Measurements from ENCODE around the gene TMCO2. TPM values are rescaled to one million over a fixed set of nuclear protein-coding genes. Genes with fewer than 3 reads are reported as not detected.
"Not testable (repeated sequence)": the region's sequence is repeated elsewhere in the genome, so short reads cannot be mapped to it uniquely, and the experiment has no call there.

Gene TMCO2
- polyA plus RNA-seq, 1 donor (not counting 4 experiments of a cell fraction or from before 2014, with no cell fraction given) = not detected

DNA sequence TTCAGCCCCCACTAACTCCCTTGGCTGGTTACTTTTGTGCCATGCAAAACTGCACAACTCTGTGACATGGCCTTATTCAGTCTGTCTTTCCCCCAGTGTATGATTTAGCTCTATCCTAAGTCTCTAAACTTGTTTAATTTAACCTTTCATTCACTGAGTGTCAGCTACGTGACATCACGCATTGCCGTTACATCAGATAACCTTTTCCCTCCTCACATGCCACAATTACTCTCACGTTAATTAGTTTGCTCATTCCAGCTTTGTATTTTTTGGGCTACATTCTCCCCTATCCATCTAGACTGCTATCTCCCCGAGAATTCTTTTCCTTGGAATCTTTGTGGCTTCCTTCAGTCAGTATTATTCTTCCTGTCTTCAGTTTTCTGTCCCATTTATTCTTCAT, 29.4 kb upstream of the TMCO2 start:
- H3K9me1 ChIP-seq (ENCODE audit: control insufficient read depth, extremely low read depth, insufficient read depth, low read length) = no peaks in the 10 kb centered on the region
- H2AFZ ChIP-seq (ENCODE audit: control insufficient read depth, low read length) = no peak overlapping the region
- H3K79me2 ChIP-seq (ENCODE audit: control insufficient read depth, insufficient read depth, low read length) = no peaks in the 10 kb centered on the region
- DNase-seq (ENCODE audit: low read depth, low spot score) (no peak), FAIRE-seq (no peak)
- H3K9ac ChIP-seq (ENCODE audit: control insufficient read depth, extremely low read depth, insufficient read depth, low read length) = no peak overlapping the region
- TF ChIP-seq, protein P1, sequence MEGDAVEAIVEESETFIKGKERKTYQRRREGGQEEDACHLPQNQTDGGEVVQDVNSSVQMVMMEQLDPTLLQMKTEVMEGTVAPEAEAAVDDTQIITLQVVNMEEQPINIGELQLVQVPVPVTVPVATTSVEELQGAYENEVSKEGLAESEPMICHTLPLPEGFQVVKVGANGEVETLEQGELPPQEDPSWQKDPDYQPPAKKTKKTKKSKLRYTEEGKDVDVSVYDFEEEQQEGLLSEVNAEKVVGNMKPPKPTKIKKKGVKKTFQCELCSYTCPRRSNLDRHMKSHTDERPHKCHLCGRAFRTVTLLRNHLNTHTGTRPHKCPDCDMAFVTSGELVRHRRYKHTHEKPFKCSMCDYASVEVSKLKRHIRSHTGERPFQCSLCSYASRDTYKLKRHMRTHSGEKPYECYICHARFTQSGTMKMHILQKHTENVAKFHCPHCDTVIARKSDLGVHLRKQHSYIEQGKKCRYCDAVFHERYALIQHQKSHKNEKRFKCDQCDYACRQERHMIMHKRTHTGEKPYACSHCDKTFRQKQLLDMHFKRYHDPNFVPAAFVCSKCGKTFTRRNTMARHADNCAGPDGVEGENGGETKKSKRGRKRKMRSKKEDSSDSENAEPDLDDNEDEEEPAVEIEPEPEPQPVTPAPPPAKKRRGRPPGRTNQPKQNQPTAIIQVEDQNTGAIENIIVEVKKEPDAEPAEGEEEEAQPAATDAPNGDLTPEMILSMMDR (optimal IDR thresholded peaks at IDR 0.05 in 1 of 3, IDR thresholded peaks at IDR 0.05 in 1 of 3, conservative IDR thresholded peaks at IDR 0.05 in 1 of 3; ENCODE audit: extremely low read depth in 1 of 3, insufficient read depth in 2 of 3, low read length in 3 of 3) = no peak
- no peak for TF ChIP-seq EZH2 (IDR thresholded peaks at IDR 0.05; ENCODE audit: low read length)
- no peaks in the 10 kb centered on the region for H4K20me1 ChIP-seq (ENCODE audit: control insufficient read depth, extremely low read depth, insufficient read depth, low read length)
- no peaks in the 10 kb centered on the region for H3K27me3 ChIP-seq (ENCODE audit: control insufficient read depth, extremely low read depth, insufficient read depth, low read length)
- no peak overlapping the region for H3K4me3 ChIP-seq (ENCODE audit: control insufficient read depth in 2 of 3, extremely low read depth in 1 of 3, insufficient read depth in 2 of 3, low read depth in 1 of 3, low read length in 3 of 3)
- H3K9me3 ChIP-seq (ENCODE audit: control insufficient read depth, low read depth, low read length) = no peaks in the 10 kb centered on the region
- H3K36me3 ChIP-seq (ENCODE audit: control insufficient read depth in 2 of 2, extremely low read depth in 1 of 2, insufficient read depth in 2 of 2, low read length in 2 of 2) = peaks cover 0 to 1% of the 10 kb centered on the region in 2 experiments
- no peaks in the 10 kb centered on the region for H3K4me1 ChIP-seq (ENCODE audit: control insufficient read depth, extremely low read depth, insufficient read depth, low read length)
- H3K4me2 ChIP-seq (ENCODE audit: control insufficient read depth, extremely low read depth, insufficient read depth, low read depth, low read length) = no peak overlapping the region
- no peak overlapping the region for H3K27ac ChIP-seq (ENCODE audit: control insufficient read depth, insufficient read depth, low read length)
- dilution Hi-C loops (cut with MboI; ENCODE audit: extremely low pct_ligation_motif_present, low sequenced_read_pairs) = no loop called here

DNA sequence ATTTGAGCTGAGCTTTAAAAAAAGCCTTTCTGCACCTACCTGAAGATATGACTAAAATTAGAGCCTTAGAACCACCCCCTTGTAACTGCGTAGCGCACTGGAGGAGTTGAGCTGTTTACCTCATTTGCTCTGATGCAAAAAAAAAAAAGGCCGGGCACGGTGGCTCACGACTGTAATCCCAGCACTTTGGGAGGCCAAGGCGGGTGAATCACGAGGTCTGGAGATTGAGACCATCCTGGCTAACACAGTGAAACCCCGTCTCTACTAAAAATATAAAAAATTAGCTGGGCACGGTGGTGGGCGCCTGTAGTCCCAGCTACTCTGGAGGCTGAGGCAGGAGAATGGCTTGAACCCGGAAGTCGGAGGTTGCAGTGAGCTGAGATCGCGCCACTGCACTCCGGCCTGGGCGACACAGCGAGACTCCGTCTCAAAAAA, 26.2 kb upstream of the TMCO2 start:
- H4K20me1 ChIP-seq (ENCODE audit: control insufficient read depth, extremely low read depth, insufficient read depth, low read length); H3K79me2 ChIP-seq (ENCODE audit: control insufficient read depth, insufficient read depth, low read length); FAIRE-seq; H3K27me3 ChIP-seq (ENCODE audit: control insufficient read depth, extremely low read depth, insufficient read depth, low read length); H3K4me1 ChIP-seq (ENCODE audit: control insufficient read depth, extremely low read depth, insufficient read depth, low read length); H3K36me3 ChIP-seq (ENCODE audit: control insufficient read depth in 2 of 2, extremely low read depth in 1 of 2, insufficient read depth in 2 of 2, low read length in 2 of 2); H3K27ac ChIP-seq (ENCODE audit: control insufficient read depth, insufficient read depth, low read length); H3K9me3 ChIP-seq (ENCODE audit: control insufficient read depth, low read depth, low read length); H3K4me2 ChIP-seq (ENCODE audit: control insufficient read depth, extremely low read depth, insufficient read depth, low read depth, low read length); DNase-seq (ENCODE audit: low read depth, low spot score); H3K9ac ChIP-seq (ENCODE audit: control insufficient read depth, extremely low read depth, insufficient read depth, low read length); dilution Hi-C loops (cut with MboI; ENCODE audit: extremely low pct_ligation_motif_present, low sequenced_read_pairs); H3K4me3 ChIP-seq (ENCODE audit: control insufficient read depth in 2 of 3, extremely low read depth in 1 of 3, insufficient read depth in 2 of 3, low read depth in 1 of 3, low read length in 3 of 3); H2AFZ ChIP-seq (ENCODE audit: control insufficient read depth, low read length); H3K9me1 ChIP-seq (ENCODE audit: control insufficient read depth, extremely low read depth, insufficient read depth, low read length): not testable (repeated sequence)
